NCI-H2227 (cell line): ENCODE results near the gene BTBD1.
A peak's percentile ranks its signal among the peaks of the same experiment; 100 is the strongest.

Experiments used
- DNase-seq: peaks from one replicate; lab custom pipeline; 2025; ENCODE audit not compliant: unreplicated experiment; lab: John Stamatoyannopoulos, UW

BTBD1 gene

DNA sequence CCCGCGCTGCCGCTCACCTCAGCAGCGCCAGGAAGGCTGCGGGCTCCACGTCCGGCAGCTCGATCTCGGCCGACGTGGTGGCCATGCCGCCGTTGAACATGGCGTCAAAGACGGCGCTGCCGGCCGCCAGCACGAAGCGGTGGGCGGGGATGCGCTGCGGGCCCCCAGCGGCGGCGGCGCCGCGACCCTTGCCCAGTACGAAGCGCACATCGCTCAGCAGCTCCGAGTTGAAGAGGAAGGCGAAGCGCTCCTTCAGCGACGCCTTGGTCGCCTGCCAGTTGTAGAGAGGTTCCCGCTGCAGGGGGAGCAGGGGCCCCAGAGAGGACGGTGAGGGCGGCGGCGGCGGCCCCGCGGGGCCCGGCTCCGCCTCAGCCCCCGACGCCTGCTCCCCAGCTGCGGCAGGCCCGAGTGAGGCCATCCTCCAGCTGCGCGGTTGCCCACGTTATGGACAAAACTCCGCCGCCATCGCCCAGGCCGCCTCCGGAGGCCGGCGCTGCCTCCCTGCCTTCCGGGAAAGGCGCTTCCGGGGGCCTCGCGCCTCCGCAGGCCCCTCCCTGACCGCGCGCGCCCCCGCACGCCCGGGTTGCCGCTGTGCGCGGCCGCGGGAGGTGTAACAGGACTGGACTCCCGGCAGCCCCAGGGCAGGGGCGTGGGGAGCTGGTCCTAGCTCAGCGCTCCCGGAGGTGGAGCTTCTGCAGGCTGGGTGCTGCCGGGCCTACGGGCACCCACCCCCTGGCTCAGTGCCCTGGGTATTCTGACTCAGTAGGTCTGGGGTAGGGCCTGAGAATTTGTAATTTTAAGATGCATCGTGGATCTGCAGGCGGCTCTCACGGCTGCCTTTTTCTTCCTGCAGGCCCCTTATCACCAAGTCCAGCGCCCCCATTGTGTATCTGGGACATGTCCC lies at the start of gene BTBD1:
TSS of gene BTBD1 (minus strand) at position 519 of the 904 bp plus-strand sequence. CDS start at position 418, 101 bp downstream.
- peak; percentile 93 for DNase-seq

DNA sequence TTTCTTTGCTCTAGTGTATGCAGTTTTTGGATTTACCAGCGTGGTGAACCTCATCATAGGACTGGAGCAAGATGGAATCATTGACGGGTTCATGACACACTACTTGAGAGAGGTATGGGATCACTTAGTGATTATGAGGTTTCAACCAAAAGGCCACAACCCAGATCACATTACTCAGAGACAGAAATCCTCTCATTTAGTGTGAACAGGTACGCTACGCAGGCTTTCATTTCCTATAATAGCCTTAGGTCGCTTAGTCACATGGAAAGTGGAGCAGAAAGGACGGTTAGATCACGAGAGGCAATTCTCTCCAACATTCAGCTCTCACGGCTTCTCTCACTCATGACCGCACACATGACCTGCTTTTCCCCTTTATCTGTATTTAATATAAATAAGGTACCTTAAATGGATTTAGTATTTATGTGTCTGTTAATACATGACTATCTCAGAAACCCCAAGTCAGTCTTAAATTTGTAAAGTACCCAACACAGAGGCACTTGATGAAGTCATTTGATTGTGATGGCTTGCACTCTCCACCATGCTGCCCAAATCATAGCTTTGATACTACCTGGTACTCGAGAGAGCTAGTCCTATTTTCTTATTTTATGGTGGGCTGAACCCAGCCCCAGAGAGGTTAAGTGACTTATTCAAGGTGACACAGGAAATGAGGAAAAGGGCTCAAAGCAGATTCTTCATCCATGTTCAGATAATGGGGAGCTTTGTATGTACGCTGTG lies 48.9 kb upstream of the BTBD1 start:
- DNase-seq: no peak

DNA sequence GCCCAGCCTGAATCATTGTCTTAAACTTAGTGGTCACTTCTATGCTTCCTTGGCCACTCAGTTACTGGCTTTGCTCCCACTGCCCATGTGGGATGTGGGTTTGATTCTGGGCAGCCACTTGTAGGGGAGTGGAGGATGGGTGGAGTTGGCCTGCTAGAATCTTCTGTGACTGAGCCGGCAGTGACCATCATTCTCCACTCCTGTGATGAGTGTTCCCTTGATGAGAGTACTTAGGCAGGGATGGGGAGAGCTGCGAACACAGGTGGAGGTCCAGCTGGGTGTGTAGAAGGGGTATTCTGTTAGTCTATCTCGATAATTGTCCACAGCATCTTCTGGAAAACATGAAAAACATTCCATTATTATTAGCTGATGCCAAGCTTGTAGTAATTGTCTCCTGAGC lies 48.4 kb upstream of the BTBD1 start:
- DNase-seq: no peak

DNA sequence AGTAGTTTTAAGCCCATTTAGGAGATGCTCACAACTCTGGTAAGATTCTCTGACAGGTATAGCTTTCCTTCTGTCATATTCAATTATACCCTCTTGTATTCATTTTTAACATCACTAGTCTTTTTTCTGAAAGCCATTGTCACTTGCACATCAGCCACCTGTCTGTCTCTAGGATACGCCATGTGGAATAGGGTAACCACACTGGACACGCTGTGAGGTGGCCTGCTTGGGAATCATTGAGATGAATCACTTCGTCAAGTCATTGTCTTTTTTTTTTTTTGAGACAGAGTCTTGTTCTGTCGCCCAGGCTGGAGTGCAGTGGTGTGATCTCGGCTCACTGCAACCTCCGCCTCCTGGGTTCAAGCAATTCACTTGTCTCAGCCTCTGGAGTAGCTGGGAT lies 47.8 kb upstream of the BTBD1 start:
- no peak for DNase-seq

DNA sequence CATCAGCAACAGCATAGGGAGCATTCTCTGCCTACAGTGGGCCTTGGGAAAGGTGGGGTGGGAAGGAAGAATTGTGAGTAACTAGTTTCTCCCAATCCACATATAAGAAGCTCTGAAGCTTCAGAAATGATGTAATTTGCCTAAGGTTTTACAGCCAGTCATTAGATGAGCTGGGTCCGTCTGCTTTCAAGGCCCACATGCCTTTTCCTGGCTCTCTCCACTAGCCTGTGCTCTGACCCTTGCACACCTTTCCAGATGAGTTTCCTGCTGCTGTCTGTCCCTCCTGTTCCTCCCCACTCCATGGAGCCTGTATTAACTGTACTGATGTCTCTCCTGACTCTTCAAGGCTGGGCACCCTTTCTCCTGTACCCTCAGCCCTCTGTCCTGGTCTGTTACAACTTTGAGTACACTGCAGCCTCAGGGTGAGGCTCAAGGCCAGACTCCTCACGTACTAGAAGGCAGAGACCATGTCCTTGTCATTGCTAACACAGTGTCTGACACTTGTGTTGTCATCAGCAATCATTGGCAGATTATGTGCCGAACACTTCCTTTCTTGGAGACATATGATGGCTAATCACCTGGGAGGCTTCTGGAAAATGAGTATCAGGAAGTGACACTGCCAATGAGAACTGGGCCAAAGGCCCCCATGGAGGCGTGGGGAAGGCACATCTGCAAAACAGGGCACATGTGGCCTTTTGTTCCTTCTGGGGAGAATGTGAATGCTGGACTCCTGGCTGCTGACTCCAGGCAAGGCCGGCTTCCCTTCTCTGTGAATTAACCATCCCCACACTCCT lies 47.0 kb upstream of the BTBD1 start:
- no peak for DNase-seq

DNA sequence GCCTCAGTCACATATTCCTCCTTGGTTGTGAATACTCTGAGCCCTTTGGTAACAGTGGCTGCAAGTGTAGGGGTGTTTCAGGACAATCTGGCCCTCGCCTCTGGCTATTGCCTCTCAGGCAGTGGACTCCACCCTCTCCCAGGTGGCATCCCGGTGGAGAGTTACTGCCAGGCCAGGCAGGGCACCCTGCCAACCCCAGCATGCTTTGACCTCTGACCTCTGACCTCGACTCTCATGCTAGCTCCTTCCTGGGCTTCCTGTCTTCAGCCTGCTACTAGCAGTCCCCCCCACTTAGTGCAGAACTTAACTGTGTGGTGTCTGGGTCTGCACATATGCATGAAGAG lies 45.9 kb upstream of the BTBD1 start:
- DNase-seq: no peak

DNA sequence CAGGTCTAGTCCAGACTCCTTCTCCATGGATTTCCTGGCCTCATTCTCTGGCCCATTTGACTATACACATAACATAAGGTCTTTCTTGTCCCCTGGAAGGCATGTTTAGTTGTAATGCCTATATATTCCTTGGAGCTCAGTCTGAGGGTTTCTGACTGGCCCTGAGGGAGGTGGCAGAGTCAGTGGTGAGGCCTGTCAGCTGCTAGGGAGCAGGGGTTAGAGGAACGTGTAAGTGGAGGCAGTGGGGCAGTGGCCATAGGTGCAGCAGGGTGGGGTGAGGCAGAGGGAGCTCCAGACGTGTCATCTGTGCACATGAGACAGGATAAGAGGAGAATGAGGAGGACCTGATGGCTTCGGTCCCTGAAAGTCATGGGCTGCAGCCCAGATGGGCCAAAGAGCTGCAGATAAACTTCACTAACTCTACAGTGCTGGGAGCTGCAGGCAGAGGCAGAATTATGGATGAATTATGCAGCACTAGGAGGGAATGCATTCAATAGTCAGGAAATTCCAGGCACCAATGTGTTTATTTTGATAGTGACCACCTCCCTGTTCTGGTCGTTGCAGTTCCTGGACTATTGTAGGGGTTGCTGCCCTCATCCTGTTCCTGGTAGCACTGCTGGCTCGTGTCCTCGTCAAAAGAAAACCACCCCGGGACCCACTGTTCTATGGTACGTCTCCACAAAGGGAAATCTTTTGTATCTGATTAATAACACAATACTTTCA lies 45.3 kb upstream of the BTBD1 start:
- no peak for DNase-seq

DNA sequence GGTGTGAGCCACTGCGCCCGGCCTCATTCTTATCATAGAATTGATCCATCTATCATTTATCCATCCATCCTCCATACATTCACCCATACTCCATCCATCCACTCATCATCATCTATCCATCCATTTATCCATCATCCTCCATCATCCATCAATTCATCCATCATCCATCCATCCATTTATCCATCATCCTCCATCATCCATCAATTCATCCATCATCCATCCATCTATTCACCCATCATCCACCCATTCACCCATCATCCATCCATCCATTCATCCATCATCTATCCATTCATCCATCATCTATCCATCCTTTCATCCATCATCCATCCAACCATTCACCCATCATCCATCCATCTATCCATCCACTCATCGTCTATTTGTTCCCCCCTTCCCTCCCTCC lies 44.1 kb upstream of the BTBD1 start:
- no peak for DNase-seq

DNA sequence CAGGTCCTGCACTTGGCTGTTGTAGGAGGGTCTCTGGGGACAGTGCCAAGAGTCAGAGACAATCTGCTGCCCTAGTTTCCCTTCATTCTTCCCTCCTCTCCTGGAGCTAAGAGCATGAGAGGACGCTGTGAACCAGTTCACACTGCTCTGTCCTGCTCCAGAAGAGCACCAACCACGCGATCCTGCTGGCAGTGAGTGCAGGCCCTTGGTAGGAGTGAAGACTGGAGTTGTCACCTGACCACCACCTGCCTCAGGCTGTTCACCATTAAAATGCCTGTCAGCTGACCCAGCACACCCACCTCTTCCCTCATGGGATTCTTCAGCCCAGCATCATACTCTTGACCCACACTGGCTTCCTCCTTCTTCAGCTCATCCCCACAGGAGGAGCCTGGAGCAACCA lies 43.3 kb upstream of the BTBD1 start:
- no peak for DNase-seq

DNA sequence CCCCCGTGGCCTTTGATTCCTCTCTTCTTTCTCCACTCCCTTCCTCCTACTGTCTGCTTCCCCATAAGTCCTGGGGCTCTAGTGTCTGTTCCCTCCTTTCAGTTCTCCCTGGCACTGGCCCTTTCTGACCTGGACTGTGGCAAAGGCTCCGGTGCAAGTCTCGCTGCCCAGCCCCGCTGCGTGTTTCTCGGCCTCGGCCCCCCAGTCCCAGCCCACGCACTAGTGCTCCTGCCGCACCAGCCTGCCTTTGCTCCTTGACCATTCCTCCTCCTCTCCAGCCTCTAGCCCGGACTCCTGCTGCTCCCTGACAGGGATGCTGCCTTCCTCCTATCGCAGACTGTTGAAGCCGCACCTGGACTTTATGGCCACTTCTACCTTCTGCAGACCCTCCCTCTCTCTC lies 42.5 kb upstream of the BTBD1 start:
- DNase-seq: no peak

DNA sequence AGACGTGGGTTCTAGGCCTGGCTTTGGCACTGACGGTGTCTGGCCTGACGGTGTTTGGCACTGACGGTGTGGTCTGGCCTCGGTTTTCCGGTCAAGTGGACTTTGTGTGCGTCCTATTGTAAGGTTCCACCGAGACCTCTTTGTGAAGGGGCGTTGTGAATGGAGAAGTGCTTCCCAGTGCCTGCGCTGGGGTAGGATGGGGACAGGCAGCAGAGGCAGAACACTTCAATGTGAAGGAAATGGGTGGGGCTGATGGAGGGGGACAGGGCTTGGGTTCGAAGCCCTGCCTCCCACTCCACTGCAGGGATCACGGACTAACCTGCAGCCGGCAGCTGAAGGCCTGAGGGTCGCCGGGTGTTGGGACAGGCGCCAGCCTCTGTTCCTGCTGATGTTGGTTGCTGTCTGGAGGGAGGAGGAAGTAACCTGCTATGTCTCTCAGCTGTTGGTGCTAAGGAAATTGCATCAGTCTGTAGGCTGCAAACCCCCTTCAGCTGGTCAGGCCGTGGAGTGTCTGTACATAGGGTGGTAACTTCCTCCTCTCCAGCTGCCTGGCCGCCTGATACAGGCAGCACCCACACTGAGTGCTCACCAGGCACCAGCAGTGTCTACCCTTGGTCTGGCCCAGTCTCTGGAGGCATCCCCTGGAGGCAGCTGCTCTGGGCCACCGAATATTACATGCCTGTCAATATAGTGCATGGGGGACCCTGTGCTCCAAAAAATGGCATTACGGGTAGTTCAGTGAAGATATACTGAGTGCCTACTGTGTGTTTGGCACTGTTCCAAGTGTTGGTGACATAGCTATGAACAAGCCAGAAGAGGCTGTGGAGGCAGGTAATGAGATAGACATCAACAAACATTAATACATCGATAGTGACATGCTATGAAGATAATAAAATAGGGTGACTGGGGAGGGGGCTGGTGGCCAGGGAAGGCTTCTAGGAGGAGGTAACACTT lies 41.5 kb upstream of the BTBD1 start:
- no peak for DNase-seq

DNA sequence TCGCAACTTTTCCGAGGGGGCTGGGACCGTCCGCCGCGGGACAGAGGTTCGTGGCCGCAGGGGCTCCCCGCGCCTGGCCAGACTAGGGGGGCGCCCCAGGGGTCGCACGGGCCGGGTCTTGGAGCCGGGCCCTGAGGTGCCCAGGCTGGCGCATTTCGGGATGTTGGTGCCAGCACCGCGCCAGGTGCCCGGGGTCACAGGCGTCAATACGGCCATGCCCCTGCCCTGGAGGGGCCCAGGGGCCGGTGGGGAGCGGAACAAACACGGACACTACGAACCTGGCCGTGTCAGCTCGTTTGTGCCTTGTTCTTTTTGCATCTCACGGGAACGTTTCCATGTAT lies 40.8 kb upstream of the BTBD1 start:
- no peak for DNase-seq

DNA sequence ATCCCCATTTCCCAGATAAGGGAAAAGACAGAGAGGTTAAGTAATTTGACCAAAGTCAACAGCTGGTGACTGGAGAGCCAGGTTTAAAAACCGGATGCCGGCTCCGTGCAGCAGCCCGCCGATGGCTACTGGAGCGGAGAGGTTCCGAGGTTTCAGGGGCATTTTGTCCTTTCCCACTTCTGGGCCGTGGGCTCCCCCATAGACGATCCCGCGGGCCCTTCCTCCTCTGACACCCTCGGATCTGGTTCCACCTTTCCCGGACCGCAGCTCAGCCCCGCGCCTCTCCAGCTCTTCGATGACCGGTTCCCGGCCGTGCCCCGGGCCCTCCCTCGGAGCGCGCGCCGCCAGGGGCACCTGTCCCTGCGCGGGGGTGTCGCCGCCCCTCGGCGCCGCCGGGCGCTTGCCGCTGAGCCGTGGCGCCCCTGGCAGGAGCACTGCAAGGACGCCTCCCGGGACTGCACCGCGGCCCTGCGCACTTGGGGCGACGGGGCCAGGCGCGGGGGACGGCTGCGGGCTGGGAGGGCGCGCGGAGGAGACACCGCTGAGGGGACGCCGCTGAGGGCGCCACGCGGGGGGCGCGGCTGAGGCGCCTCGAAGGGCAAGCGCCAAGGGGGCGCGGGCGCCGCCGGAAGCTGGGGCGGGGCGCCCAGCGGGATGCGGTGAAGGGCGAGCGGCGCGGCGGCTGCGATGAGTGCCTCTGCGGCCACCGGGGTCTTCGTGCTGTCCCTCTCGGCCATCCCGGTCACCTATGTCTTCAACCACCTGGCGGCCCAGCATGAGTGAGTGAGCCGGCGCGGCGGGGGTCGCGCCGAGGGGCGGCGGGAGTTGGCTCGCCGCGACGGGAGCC lies 40.2 kb upstream of the BTBD1 start, which contains the start of gene TM6SF1:
TSS of gene TM6SF1 (plus strand) at position 652 of the 847 bp plus-strand sequence. CDS start at position 688, 36 bp downstream.
- DNase-seq: peak; percentile 37

DNA sequence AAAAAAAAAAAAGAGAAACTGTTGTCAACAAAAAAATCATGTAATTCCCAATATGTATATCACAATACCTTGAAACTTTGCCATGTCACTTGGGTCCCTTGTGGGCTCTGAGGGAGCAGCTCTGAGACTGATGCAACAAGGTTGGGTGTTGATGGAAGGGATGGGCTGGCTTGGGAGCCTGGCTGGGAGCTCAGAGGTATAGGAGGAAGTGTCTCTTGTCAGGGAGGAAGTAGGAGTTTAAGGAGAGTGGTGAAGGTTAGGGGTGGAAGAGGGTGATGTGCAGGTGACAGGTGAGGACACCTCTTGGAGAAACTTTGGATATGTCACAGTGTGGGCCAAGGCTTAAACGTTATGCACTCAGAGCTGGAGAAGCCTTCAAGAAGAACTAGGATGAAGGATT lies 38.4 kb upstream of the BTBD1 start:
- no peak for DNase-seq

DNA sequence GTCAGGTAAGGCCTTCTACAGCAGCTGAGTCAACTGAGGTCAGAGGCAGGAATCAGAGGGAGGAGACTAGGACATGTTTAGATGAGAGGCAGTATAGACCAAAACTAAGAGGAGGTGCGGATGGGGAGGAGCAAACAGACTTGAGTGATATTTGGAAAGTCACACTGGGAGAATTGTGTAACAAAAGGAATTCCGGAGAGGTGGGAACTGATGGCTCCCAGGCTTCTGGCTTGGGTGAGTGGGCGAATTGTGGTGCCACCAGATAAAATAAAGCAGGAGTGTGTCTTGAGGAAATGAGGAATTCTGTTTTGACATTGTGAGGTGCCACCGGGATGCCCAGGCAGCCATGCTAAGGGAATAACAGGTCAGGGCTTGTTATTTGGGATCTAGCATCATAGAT lies 37.1 kb upstream of the BTBD1 start:
- DNase-seq: no peak

DNA sequence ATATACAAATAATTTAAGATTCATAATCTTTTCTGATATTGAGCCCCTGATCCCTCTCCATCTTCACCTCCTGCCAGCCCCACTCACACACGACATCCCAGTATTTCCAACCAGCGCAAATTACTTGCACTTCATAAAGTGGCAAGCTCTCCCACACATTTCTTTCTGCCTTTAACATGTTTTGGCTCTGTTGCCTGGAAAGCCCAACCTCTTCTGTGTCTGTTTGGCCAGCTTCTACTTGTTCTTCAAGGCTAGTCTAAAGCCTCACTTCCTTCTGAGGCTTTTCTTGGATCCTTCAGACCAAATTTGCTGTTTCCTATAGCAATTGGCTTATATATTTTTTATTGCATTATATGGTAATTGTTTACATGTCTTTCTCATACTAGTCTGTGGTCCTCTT lies 35.3 kb upstream of the BTBD1 start:
- no peak for DNase-seq

DNA sequence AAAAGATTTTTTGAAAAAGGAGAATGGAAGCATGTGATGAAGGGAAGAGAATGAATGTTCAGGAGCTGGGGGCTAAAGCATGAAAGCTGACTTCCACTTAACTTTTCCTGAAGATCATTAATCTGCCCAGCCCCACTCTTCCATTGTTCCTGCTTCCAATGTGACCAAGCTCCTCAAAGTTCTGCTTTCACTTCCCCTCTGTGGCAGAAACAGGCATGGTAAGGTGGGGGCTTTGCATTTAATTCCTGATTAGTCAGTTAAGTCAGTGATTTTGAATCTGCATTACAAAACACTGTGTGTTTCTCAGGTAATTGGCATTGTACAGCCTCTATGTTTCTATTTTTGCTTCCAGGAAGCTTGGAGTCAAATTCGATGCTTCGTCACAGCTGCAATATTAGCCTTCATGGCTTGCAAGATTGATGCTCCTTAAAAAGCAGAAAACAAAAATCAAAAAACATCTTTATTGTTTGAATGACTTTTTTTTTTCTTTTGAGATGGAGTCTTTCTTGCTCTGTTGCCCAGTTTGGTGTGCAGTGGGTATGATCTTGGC lies 33.1 kb upstream of the BTBD1 start:
- DNase-seq: no peak

DNA sequence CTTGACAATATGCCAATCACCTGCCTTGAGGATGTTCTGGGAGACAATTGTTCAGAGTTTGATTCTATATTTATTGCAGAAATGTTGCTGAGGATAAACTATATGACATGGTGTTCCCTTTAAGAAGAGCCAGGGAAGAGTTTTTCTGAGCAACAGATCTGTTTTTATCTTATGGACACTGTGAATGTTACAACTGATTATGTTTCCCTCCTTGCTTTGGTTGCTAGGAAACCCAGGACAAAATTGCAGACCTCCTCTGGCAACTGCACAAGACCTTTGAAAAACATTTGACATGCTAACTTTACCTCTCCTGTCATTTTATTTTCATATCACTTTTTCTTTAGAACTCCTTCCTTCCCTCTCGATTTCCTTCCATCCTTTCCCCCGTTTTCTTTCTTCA lies 32.2 kb upstream of the BTBD1 start:
- no peak for DNase-seq

DNA sequence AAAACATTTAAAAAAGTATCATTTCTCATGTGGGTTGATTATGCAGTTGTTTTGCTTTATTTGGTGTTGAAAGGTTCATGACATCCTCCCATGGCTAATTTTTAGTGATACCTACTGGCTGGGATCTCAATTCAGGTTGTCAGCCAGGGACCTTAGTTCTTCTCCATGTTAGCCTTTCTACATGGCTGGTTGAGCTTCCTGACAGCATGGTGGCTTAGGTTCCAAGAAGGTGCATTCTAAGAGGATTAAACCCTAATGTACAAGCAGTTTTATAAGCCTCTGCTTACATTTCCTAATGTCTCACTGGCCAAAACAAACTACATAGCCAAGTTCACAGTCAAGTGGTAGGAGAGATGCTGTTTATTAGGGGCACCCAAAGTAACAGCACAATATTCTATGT lies 31.0 kb upstream of the BTBD1 start:
- no peak for DNase-seq
